Measurements from ENCODE around the gene SMC6.

Gene SMC6

DNA sequence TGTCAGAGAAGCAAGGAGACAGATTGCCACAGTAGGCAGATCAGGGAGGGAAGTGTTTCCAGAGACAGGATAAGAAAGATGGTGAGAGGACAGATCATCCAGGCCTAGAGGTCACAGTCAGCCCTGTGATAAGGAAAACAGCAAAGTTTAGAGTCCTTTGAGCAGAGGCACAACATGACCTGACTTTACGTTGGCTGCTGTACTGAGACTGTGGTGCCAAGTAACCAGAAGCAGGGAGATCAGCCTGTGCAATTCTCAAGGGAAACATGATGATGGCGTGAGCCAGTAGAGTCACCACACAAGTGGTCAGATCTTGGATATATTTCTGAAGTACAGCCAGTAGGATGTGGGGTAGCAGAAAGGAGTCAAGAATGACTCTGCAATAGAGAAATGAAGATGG, 43.7 kb downstream of the SMC6 start:
- DNase-seq: no peak

- DNase-seq: no peak
Measured at GRCh38 chr2:17708501-17708900, 45.1 kb downstream of the SMC6 start.

DNA sequence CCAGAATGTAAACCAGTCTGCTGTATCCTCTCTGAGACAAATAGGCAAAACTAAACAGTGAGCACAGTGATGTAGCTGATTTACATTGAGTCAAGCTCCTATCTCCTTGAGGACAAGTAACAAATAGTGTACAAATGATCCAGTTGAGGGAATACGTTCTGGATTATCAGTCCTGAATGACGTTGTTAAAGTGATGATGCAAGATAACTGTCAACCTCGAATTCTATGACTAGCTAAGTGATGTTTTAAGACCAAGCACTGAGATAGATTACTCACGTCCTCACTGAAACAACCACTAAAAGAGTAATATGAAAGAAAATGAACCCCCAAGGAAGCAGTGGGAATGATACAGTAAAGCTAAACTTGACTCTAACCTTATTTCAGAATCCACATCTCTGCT, 46.8 kb downstream of the SMC6 start:
- DNase-seq: no peak

DNA sequence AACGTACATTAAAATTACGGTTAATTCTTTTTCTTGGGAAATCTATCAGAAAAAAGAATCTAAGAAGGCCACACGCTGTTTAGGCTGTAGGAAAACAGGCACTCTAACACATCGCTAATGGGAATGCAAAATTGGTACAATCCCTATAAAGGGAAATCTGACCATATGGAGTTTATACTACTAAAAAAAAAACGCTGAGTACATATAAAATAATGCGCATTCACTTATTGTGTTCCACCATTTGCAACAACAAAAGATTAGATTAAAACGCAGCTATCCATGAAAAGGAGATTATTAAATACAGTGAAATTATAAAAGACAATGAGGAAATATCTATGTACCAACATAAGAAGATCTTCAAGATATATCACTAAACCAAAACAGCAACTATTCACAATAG, 62.8 kb downstream of the SMC6 start:
- DNase-seq: no peak

- no peak for DNase-seq
Measured at GRCh38 chr2:17689010-17689409, 64.6 kb downstream of the SMC6 start.

DNA sequence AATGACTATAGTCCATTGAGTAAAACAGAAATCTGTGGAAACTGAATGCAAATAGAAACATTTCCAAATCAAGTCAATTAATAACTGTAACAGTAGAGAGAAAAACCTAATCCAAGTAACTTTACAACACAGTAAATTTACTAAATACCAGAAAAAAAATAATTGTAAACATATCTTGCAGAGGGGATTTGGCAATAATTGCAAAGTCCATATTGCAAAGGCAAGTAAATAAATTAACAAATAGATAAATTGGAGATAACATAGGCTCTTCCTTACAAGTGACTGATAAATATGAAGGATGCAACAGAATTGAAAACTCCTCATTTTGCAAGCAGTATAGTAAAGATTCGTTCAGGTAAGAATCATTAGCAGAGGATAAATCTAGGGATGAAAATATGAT, 65.0 kb downstream of the SMC6 start:
- no peak for DNase-seq

DNA sequence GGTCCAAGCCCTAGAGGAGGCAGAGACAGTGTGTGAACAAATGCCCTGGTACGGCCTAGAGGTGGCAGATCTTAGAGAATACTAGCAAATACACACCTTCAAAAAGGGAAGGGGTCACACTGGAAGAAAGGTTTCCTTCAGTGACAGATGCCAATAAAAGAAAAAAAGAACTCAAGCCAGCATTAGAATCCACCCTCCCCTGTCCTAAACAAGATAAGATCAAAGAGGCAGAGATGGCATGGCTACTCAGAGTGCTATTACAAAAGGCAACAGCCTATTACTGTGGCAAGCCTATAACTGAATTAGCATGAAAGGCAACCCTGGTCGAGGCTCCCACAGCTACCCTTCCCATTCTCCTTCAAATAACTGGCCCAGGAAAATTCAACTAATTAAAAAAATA, 69.6 kb downstream of the SMC6 start:
- DNase-seq: no peak

GRCh38 chr2:17682098-17682857, 71.3 kb downstream of the SMC6 start:
- no peak for DNase-seq

GRCh38 chr2:17680119-17680518, 73.5 kb downstream of the SMC6 start:
- DNase-seq: no peak

DNA sequence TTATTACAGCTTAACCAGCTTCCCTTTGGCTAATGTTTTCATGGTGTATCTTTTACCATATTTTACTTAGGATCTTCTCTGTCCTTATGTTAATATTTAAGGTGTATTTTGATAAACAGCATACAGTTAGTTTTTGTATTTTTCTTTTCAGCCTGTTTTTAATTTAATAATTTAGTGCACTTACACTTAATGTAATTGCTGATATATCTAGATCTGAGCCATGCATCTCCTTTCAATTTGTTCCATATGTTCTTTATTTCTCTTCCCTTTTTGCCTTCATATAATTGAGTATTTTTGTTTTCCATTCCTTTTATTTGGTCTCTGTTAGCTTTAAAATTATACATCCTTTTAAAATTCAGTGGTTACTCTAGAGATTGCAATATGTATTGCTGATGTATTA, 78.8 kb downstream of the SMC6 start:
- DNase-seq: no peak

GRCh38 chr2:17672583-17673317, 80.9 kb downstream of the SMC6 start:
- no peak for DNase-seq

GRCh38 chr2:17667898-17668297, 85.7 kb downstream of the SMC6 start:
- DNase-seq: no peak

DNA sequence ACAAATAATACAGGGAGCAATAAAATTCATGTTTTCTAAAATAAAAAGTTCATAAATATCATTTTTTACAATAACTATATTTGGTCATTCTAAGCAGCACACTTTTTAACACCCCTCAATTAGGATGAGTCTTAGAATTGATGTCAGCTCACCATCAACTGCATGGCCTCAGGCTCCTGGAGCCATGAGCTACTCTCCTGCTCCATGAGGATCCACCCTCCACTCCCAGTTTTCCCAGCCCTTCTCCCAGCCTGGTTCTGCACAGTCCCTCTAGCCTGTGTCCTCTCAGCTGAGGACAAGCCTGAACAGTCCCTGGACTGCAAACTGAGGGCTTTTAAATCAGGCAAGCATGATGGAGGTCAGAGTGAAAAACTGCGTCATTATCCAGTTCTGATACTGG, 89.1 kb downstream of the SMC6 start:
- DNase-seq: no peak

GRCh38 chr2:17662723-17663122, 90.9 kb downstream of the SMC6 start:
- DNase-seq: no peak

DNA sequence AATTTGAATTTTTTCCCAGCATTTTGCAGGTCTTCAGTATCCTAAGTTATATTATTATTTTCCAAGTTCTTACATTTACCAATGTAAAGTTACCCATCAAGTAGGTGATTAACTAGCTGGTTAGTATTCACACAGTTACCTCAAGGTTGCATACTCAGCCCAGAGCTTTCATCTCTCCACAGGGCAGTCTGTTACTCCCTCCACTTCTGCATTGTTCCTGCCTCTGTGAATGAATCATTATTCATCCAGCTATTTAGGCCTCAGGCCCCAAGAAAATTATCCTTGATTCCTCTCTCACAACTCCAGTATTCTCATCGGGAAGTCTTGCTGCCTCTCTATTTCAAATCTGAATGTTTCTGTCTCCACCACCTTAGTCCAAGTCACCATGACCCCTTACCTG, 92.2 kb downstream of the SMC6 start:
- DNase-seq: no peak

DNA sequence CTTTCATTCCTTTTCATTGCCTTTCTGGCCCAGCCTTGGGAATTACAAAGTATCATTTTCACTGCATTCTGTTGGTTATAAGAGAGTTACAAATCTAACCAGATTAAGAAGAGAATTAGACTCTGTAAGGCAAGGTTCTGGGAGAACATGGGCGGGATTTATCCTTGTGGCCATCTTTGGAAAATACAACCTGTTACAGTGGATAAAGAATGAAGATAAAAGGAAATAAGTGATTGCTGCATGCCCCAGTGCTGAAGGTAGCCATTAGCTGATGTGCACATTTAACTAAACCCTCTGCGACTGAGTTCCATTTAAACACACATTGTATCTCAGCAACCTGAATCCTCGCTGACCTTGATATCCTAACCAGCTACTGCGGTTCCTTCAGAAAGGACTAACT, 93.4 kb downstream of the SMC6 start:
- no peak for DNase-seq

DNA sequence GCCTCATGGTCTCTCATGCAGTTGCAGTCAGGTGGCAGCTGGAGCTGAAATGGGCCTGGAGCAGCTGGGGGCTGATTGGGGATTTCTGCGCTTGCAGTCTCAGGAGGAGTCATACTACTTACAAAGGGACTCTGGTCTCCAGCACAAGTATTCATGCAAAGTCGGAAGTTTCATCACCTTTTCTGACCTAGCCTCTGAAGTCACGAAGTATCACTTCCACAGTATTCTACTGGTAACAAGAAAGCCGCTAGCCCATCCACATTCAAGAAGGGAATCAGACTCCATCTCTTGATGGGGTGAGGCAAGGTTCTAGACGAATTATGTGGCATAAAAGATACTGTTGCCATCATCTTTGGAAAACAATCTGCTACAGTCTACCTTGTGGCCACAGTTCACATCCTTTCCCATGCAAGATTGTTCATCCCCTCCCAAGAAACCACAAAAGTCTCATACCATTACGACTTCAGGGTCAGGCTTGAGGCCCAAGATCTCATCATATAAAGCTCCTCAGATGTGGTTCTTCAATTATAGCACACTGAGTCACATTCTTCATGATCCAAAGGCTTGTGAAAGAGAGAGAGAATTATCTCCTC, 95.3 kb downstream of the SMC6 start:
- peak; percentile 78 for DNase-seq

GRCh38 chr2:17657759-17658158, 95.9 kb downstream of the SMC6 start:
- DNase-seq: no peak

- no peak for DNase-seq
Measured at GRCh38 chr2:17652681-17653394, 100.8 kb downstream of the SMC6 start.

- no peak for DNase-seq
Measured at GRCh38 chr2:17649026-17649425, 104.6 kb downstream of the SMC6 start.

DNA sequence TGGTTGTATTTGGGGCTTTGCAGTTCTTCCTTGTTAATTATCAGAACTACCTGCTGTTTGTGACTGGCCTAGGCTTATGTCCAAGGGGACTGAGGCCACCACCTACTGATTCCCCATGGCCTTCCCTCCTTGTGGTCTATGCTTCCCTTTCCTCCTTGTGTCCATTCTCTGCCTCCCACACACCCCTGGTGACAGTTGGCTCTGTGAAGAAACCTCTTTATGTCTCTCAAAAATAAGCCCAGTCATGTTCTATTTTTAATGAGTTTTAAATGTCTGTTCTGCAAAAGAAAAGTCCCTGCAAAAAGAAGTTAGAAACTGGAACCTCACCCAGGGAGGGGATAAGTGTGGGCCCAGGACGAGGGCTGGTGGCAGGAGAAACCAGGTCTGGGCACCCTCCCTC, 105.0 kb downstream of the SMC6 start:
- DNase-seq: peak; percentile 89

DNA sequence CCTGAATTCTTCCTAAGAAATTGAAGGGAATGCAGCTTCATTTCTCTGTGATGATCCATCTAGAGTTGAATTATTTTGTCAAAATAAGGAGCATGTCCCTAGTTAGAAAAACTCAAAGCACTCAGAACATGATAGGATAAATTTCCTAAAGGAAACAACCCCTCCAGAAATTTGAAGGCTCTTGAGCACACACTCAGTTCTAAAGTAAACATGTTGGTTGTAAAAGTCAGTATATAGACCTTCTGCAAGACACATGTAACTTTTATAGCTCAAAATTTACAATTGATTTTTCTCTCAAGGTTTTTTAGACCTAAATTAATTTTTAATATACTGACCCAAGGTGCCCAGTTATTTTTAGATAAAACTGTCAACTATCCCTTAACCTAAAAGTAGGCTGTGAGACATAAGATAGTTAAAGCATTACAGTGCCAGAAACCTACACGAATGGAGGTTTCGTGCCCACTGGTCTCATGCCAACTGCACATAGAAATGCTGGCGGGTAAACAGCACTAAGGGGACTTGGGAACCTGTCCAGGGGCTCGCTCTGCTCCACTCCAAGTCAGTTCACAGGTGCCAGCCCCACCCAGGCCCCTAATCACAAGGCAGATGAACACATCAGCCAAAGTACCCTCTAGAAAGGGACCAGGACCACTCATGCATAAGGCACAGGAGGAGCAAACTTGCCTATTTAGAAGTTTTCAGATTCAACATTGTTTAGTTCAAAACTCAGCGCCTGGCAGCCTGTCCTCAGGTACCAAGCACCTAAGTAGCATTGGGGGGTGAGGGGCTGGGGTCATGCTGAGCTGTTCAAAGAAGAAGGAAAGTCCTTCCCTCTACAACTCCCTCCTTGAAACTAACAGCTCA, 106.5 kb downstream of the SMC6 start:
- DNase-seq: no peak
